Stomach (tissue), 4 donors: Measurements from ENCODE around the gene NPAS1.

Source experiments
- CTCF ChIP-seq, 7 experiments: fragments of 450-650 bp in 4 of 7; fragments of 200-600 bp in 3 of 7; sonication (generic) in 3 of 7; IDR thresholded peaks; one replicate each; pipeline ENCODE4 v1.5.1; 2016 to 2019; ENCODE audit warnings: antibody characterized with exemption in 7 of 7, control low read depth in 2 of 7, mild to moderate bottlenecking in 1 of 7
- EP300 ChIP-seq: sonication (generic); formaldehyde crosslinking; IDR thresholded peaks from one replicate; pipeline ENCODE4 v1.6.1; 2017; ENCODE audit warnings: antibody characterized with exemption
- POLR2A ChIP-seq, 4 donors: fragments of 450-650 bp; IDR thresholded peaks; one replicate each; pipeline ENCODE4 v1.6.1; 2016; ENCODE audit warnings: antibody characterized with exemption in 4 of 4, control low read depth in 2 of 4, mild to moderate bottlenecking in 1 of 4, moderate library complexity in 1 of 4
- POLR2AphosphoS5 ChIP-seq, 3 donors: sonication (generic); formaldehyde crosslinking; IDR thresholded peaks; one replicate each; pipeline ENCODE4 v1.6.1; 2016; ENCODE audit warnings: antibody characterized with exemption in 3 of 3

- TF ChIP-seq CTCF (IDR thresholded peaks at IDR 0.05) (no peak), EP300 (no peak), POLR2AphosphoS5 (IDR thresholded peaks at IDR 0.05) (no peak), POLR2A (IDR thresholded peaks at IDR 0.05) (no peak)
Measured at GRCh38 chr19:47066376-47067214, 47.0 kb downstream of the NPAS1 start.
